ENCODE results near the gene TMC6. TPM values are rescaled to one million over a fixed set of nuclear protein-coding genes. Genes with fewer than 3 reads are reported as not detected.
"Not testable (repeated sequence)": the region's sequence is repeated elsewhere in the genome, so short reads cannot be mapped to it uniquely, and the experiment has no call there.

Gene TMC6
- total RNA-seq, 1 experiment from 2014 or later: 238 TPM

- DNase-seq (ENCODE audit: low spot score): no peak
Observed at GRCh38 chr17:78081551-78081950, 47.0 kb downstream of the TMC6 start.

GRCh38 chr17:78079253-78079652 is 49.3 kb downstream of the TMC6 start:
- DNase-seq (ENCODE audit: low spot score): no peak

GRCh38 chr17:78075545-78075944 is 53.0 kb downstream of the TMC6 start:
- no peak for DNase-seq (ENCODE audit: low spot score)

GRCh38 chr17:78075011-78075410 is 53.5 kb downstream of the TMC6 start:
- no peak for DNase-seq (ENCODE audit: low spot score)

GRCh38 chr17:78072961-78073360 is 55.6 kb downstream of the TMC6 start:
- DNase-seq (ENCODE audit: low spot score): no peak

- no peak for DNase-seq (ENCODE audit: low spot score)
Observed at GRCh38 chr17:78069695-78070094, 58.9 kb downstream of the TMC6 start.

GRCh38 chr17:78066976-78067375 is 61.6 kb downstream of the TMC6 start:
- DNase-seq (ENCODE audit: low spot score): not testable (repeated sequence)

- no peak for DNase-seq (ENCODE audit: low spot score)
Observed at GRCh38 chr17:78064708-78065107, 63.8 kb downstream of the TMC6 start.

GRCh38 chr17:78063489-78063888 is 65.1 kb downstream of the TMC6 start:
- no peak for DNase-seq (ENCODE audit: low spot score)

- no peak for DNase-seq (ENCODE audit: low spot score)
Observed at GRCh38 chr17:78062596-78062995, 66.0 kb downstream of the TMC6 start.

Small RNA genes within 50 kb of the gene (small RNA-seq; reads per million reads assigned to genes)
- not detected for gene RNU6-625P

Other genes with a start within 250 kb of the TMC6 start
- gene TNRC6C, start 170.1 kb downstream of the TMC6 start, total RNA-seq (2014; rRNA removed; shearing (Covaris generic)): 4.1 and 7.2 TPM in 2 replicates
- 4.1 and 7.2 TPM in 2 replicates for gene TMC8, start 2.0 kb upstream of the TMC6 start, total RNA-seq (2014; rRNA removed; shearing (Covaris generic))
- 0.20 TPM in 1 of 2 replicates, not detected in the other for gene C17orf99, start 17.6 kb upstream of the TMC6 start, total RNA-seq (2014; rRNA removed; shearing (Covaris generic))
- 225 and 231 TPM in 2 replicates for gene SYNGR2, start 39.8 kb upstream of the TMC6 start, total RNA-seq (2014; rRNA removed; shearing (Covaris generic))
- 379 and 400 TPM in 2 replicates for gene TK1, start 58.3 kb upstream of the TMC6 start, total RNA-seq (2014; rRNA removed; shearing (Covaris generic))
- gene AFMID, start 58.6 kb upstream of the TMC6 start, total RNA-seq (2014; rRNA removed; shearing (Covaris generic)): 36.6 and 45.1 TPM in 2 replicates
- 78.3 and 114 TPM in 2 replicates for gene BIRC5, start 85.5 kb upstream of the TMC6 start, total RNA-seq (2014; rRNA removed; shearing (Covaris generic))
- gene TMEM235, start 102.9 kb upstream of the TMC6 start, total RNA-seq (2014; rRNA removed; shearing (Covaris generic)): not detected in 2 replicates
- 0.18 and 0.79 TPM in 2 replicates for gene SOCS3, start 231.3 kb upstream of the TMC6 start, total RNA-seq (2014; rRNA removed; shearing (Covaris generic))
- 23.0 and 30.7 TPM in 2 replicates for gene PGS1, start 249.9 kb upstream of the TMC6 start, total RNA-seq (2014; rRNA removed; shearing (Covaris generic))